GM21717 (cell line): ENCODE data around the gene OR10D3.
"Not testable (repeated sequence)": the region's sequence is repeated elsewhere in the genome, so short reads cannot be mapped to it uniquely, and the experiment has no call there.

Experiments used
- ATAC-seq: cut with Tn5 transposase; IDR thresholded peaks from one replicate; pipeline ENCODE4 v1.9.1; 2021; ENCODE audit warnings: mild to moderate bottlenecking, moderate library complexity; ENCODE audit not compliant: unreplicated experiment

The OR10D3 gene

DNA sequence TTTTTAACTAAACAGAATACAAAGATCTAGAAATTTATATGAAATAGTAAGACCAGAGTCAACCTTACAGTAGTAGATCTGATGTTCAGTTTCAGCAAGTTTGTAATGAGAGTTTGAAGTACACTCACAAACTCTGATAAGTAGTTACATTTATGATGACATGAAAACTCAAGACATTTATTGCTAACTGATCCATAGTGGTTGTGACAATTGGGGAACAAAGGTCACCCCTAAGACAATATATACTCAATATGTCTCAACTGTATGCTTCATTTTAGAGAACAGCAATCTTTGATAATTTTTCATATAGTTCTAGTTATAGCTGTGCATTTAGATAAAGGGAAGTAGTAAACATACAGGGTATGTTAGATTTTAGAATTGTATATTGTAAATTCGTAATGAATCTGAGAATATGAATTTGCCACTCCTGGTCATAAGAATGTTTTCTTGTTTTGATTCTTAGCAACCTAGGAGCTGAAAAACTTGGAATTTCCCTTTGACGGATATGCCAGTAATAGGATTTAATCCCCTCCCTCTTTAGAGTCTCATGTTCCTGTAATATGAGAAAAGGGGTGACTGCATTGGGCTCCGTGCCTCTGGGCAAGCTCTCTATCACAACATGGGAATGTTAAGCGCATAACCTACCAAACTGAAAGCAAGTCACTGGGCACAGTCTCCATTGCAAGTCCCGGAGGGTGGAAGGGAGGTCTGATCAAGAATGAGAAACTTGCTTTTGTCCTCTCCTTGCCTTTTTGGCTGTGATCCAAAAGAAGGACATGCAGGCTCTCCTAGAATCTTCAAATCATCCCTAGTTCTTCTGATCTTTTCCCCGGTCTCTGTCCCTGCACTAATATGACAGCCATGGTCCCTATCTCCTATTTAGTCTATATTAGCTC, 11.4 kb downstream of the OR10D3 start:
- no peak for ATAC-seq

DNA sequence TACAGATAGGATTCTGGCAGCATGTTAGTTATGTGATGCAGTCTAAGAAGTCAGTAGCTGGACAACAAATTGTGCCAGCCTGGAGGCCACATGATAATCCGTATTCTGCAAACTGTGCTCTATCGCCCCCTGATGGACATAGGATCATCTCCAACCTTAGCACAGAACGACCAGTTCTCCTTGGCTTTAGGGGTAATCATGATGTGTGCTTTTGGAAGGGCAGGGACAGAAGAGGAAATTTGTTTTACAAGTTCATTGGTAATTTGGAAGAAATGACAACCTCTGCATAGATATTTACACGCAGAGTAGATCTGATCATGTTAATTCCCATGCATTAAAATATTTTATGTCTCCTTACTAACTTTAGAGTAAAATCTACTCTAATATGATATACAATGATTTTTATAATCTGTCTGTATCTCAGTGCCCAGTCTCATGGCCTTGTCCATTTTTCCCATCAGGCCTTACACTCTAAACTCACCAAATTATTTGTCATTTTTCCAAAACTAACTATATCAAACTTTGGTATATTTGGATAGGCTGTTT, 12.1 kb downstream of the OR10D3 start:
- ATAC-seq: peak; percentile 69

DNA sequence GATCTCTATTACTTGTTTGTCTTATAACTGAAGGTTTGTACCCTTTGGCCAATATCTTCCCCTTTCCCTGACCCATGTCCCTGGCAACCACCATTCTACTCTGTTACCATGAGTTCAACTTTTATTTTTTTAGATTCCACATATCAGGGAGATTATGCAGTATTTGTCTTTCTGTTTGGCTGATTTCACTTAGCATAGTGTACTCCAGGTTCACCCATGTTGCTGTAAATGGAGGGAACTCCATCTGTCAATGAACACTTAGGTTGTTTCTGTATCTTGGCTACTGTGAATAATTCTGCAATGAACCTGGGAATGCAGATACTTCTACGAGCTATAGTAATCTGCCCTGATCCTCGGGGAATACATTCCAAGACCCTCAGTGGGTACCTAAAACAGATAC, 14.9 kb downstream of the OR10D3 start:
- no peak for ATAC-seq

DNA sequence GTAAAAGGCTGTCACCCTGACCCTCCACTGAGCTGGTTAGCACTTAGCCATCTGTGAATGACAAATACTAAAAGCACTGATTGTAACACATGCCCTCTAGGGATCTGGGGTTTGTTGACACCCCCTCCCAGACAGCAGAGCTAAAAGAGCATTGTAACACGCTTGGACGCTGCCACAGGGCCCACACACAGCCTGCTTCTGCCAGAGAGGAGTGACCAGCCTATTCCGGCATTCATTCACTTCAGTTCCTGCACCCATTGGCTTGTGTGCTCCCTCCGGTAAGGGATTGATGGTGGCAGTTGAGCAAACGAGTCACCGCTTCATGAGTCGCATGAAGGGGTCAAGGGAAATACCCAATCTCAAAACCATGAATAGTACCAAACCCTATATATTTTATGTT, 15.8 kb downstream of the OR10D3 start:
- ATAC-seq: no peak

DNA sequence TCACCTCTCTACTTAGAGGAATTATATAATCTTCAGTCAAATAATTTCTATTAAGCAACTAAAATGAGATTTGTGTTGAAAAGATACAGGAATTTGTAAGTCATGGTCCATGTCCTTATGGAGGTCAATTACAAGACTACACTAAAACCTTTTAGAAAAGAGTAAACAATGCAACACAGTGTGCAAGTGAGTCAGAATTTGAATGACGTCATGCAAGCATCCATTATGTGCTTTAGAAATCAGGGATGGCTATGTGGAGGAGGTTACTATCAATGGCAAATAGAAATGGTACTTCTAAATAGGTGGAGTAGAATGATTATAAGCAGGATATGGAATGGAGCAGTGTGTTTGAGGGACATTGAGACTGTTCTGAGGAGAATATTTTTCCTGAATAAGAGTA, 16.6 kb downstream of the OR10D3 start:
- no peak for ATAC-seq

DNA sequence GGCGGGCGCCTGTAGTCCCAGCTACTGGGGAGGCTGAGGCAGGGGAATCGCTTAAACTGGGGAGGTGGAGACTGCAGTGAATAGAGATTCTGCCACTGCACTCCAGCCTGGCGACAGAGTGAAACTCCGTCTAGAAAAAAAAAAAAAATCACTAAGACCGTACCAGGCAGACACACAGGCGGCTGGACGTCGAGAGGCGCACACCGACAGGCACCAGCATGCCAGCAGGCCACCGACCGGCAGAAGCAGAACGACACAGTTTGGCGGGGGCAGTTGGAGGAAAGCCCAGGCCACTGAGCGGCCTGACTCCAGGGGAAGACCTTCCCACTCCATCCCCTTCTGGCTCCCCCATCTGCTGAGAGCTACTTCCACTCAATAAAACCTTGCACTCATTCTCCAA, 17.5 kb downstream of the OR10D3 start:
- ATAC-seq: no peak

DNA sequence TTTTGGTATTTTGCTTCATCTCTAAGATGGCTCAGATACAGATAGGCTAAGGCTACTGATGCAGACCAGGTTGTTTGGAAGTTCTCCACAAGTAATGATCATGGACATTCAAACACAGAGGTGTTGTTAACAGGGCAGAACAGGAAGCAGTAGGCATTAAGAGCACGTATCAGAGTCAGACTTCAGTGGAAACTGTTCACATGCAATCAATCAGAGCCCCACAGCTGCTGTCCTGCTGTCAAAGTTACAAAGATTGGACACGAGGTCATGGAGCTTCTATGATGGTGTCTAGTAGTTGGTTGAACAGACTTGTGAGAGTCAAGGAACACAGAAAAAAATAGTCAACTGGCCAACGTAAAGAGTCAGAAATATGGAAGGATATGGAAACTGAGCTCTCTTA, 19.8 kb downstream of the OR10D3 start:
- no peak for ATAC-seq

DNA sequence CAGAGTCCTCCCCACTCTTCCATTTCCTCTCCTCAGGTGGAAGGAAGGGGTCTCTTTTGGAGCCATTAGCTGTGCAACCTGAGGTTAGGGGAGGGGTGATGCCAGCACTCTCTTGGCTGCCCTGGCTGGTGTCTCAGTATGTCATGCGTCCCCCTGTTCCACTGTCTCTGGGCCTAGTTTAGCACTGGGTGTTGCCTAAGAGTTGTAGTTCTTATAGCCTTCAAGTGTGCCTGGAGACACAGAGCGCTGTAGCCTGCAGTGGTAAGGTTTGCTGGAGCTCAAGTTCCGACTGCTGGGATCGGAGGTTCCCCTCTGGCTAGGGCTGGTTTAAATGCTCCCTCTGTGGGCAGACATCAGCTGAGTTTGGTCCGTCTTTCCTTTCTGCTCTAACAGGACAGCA, 20.9 kb downstream of the OR10D3 start:
- ATAC-seq: no peak

DNA sequence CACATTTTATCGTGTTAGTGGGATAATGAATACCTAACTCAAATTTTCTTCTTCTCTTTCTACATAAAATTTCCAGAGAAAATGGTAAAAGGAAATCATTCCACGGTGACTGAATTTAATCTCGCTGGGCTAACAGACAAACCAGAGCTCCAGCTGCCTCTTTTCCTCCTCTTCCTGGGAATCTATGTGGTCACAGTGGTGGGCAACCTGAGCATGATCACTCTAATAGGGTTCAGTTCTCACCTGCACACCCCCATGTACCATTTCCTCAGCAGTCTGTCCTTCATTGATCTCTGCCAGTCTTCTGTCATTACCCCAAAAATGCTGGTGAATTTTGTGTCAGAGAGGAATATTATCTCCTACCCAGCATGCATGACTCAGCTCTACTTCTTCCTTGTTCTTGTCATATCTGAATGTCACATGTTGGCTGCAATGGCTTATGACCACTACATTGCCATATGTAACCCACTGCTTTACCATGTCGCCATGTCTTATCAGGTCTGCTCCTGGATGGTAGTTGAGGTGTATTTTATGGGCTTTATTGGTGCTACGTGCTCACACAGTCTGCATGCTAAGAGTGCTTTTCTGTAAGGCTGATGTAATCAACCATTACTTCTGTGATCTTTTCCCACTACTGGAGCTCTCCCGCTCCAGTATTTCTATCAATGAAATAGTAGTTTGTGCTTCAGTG, 24.1 kb downstream of the OR10D3 start:
- ATAC-seq: no peak

DNA sequence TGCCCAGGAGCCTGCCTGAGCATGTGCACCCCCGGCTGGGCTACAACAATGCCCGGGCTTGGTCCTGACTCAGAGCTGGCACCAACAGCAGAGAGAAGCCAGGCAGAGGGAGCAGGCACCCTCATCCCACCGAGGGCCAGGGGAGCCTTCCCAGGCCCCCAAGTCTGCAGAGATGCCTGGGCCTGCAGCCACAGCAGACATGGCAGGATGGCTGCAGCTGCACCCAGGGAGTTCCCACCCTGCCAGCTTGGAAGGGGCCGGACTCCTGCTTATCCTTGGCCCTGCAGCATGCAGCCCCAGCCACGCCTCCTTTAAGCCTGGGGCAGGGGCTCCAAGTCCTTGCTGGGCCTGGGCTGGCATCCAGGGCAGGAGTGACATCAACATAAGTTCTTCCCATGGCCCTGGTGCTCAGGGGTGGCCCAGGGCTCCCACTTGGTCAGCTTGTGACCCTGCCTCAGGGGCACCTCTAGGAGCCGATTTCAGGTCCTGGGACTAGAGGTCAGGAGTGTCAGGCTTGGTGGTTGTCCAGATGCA, 26.7 kb downstream of the OR10D3 start:
- no peak for ATAC-seq

DNA sequence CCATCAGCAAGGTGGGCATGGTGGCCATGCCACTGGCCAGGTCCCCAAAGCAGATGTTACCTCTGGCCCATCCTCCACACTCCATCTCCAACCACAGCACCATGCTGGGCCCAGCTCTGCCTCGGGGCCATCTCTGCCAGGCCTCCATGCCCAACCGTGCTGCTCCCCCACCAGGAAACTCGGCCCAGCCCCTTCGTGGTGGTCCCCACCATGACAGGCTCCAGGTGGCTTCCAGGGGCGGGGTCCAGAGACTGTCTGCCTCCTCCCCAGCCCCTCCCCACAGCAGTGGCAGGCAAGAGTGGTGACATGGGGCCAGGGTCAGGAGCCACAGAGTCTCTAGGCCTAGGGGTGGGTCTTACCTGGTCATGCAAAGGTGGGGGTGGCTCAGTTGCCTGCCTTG, 27.3 kb downstream of the OR10D3 start:
- no peak for ATAC-seq

DNA sequence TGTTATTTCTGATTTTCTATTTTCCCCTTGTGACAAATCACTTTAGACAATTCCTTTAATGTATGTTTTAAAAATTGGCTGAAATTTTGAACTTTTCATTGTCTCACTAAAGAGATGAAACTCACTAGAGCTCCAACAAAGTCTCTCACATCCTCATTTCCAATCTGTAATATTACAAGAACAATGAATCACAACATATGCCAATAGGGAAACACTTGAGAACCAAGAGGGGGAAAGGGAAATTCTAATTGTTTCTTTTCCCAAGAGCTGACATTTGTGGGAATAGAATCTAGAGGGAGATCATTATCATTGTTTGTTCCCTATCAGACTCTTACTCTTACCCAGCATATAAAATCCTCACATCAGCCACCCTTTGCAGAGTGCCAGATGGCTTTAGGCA, 28.2 kb downstream of the OR10D3 start:
- no peak for ATAC-seq

DNA sequence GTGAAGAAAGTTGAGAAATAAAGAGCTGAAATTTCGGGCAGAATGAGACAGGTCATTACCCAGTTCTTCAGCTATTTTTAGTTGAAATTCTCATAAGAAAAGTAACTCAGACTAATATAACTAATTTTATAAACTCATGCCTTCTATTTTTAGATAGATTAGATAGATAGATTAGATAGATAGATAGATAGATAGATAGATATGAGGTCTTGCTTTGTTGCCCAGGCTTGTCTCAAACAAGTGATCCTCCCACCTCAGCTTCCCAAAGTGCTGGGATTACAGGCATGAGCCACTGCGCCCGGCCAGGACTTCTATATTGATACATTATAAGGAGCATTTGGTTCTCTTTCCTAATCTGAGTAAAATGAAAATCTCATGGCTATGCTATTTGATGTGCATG, 30.9 kb downstream of the OR10D3 start:
- ATAC-seq: no peak

DNA sequence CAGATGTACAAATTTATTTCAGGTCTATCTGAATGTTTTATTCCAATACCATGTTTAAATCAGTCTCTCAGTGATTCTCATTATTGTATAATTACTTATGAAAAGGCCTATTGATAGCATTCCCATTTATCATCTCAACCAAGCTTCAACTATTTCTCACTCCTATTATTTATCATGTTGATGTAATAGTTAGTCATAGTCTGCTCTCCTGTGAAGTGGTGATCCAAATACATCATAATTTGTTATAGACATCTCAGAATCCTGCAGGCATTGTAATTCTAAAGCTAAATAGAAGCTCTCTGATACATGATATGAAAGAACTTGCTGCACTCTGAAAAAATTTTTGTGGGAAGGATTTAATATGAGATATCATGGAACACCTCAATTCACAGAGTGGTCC, 36.0 kb downstream of the OR10D3 start:
- ATAC-seq: no peak

DNA sequence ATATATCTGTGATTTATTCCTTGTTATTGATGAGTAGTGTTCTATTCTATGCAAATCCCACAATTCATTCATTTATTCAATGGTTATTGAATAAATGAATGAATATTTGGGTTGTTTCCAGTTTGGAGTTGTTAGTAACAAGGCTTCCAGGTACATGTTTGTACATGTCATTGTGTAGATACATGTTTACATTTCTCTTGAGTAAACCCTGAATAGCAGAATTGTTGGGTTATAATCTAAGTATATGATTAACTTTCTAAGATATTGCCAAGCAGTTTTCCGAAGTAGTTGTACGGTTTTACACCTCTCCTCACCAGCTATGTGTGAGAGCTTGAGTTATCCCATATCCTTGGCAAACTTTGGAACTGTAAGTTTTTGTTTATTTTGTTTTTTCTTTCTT, 39.3 kb downstream of the OR10D3 start:
- no peak for ATAC-seq

DNA sequence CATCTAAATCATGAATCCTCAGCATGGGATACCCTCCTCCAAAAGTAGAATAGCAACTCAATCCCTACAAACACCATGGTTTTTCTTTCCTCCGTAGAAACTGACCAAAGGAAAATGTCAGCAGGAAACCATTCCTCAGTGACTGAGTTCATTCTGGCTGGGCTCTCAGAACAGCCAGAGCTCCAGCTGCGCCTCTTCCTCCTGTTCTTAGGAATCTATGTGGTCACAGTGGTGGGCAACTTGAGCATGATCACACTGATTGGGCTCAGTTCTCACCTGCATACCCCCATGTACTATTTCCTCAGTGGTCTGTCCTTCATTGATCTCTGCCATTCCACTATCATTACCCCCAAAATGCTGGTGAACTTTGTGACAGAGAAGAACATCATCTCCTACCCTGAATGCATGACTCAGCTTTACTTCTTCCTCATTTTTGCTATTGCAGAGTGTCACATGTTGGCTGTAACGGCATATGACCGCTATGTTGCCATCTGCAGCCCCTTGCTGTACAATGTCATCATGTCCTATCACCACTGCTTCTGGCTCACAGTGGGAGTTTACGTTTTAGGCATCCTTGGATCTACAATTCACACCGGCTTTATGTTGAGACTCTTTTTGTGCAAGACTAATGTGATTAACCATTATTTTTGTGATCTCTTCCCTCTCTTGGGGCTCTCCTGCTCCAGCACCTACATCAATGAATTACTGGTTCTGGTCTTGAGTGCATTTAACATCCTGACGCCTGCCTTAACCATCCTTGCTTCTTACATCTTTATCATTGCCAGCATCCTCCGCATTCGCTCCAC, 41.7 kb downstream of the OR10D3 start:
- not testable (repeated sequence) for ATAC-seq

DNA sequence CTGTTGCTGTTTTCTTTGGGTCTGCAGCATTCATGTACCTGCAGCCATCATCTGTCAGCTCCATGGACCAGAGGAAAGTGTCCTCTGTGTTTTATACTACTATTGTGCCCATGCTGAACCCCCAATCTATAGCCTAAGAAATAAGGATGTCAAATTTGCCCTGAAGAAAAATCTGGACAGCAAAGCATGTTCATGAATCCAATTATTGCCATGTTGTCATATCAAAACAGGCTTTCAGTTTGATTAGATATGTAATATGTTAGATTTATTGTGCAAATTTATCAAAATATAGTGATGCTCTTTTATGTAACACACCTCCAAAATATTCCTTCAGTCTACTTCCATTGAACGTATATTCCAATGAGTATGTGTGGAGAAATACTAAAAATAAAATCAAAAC, 42.3 kb downstream of the OR10D3 start:
- ATAC-seq: no peak

DNA sequence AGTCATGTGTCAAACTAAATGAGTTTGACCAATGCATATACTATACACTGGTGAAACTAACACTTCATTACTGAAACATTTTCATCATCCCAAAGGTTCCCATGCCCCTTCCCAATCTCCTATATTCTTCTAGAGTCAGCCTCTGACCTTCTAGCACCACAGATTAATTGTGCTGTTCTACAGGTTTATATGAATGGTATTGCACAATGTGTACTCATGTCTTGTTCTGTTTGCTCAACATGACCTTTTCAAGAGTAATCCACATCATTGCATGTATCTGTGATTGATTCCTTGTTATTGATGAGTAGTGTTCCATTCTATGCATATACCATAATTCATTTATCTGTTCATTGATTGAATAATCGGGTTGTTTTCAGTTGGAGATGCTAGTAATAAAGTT, 50.2 kb downstream of the OR10D3 start:
- ATAC-seq: no peak
